Sigmoid colon (tissue), 7 donors: Measurements from ENCODE around the gene CA9. TPM values are rescaled to one million over a fixed set of nuclear protein-coding genes. Genes with fewer than 3 reads are reported as not detected.

Experiments used
- DNase-seq: peaks from one replicate; pipeline ENCODE4 v3.0.0-alpha.2; 2019
- H3K27ac ChIP-seq, 4 donors: fragments of 200-600 bp; sonication (generic); one replicate each; pipeline ENCODE4 v1.5.1; 2016 to 2019; ENCODE audit warnings: mild to moderate bottlenecking in 1 of 4
- H3K27me3 ChIP-seq, 3 donors: fragments of 200-600 bp; sonication (generic); one replicate each; pipeline ENCODE4 v1.5.1; 2019; ENCODE audit warnings: mild to moderate bottlenecking in 1 of 3
- H3K36me3 ChIP-seq, 4 donors: fragments of 200-600 bp; sonication (generic); one replicate each; pipeline ENCODE4 v1.5.1; 2016 to 2019
- H3K4me1 ChIP-seq, 4 donors: fragments of 200-600 bp; sonication (generic); one replicate each; pipeline ENCODE4 v1.5.1; 2017 to 2019
- H3K4me3 ChIP-seq, 4 donors: fragments of 200-600 bp; sonication (generic); one replicate each; pipeline ENCODE4 v1.5.1; 2017 to 2019; ENCODE audit warnings: mild to moderate bottlenecking in 2 of 4, moderate library complexity in 1 of 4
- H3K9me3 ChIP-seq, 4 donors: fragments of 200-600 bp in 3 of 4; sonication (generic) in 3 of 4; one replicate each; pipeline versions ENCODE4 v1.5.1 to v1.6.1; 2013 to 2019
- EP300 ChIP-seq, 4 donors: sonication (generic); formaldehyde crosslinking; IDR thresholded peaks; one replicate each; pipeline ENCODE4 v1.6.1; 2017; ENCODE audit warnings: antibody characterized with exemption in 4 of 4
- POLR2A ChIP-seq, 2 donors: fragments of 450-650 bp; IDR thresholded peaks; one replicate each; pipeline ENCODE4 v1.6.1; 2016; ENCODE audit warnings: antibody characterized with exemption in 2 of 2, mild to moderate bottlenecking in 2 of 2, moderate library complexity in 2 of 2
- POLR2AphosphoS5 ChIP-seq, 4 donors: sonication (generic); formaldehyde crosslinking; IDR thresholded peaks; one replicate each; pipeline ENCODE4 v1.6.1; 2017; ENCODE audit warnings: antibody characterized with exemption in 4 of 4
- WGBS, 2 donors: extraction: QIAGEN DNeasy Blood & Tissue Kit; methylation state at CpG; one replicate each; pipeline ENCODE4 v1.1.7; 2013; 5-methylcytosine and 5-hydroxymethylcytosine counted together
- intact Hi-C: fragments of 100-400 bp; cut with DNase I; formaldehyde crosslinking; loops from one replicate; pipeline ENCODE4 v1.15.1; 2023
- polyA plus RNA-seq, 3 donors: library from polyadenylated mRNA; stranded (reverse); fragments of 200-250 nt; gene quantifications; one replicate each; pipeline ENCODE4 v1.2.3, GENCODE V29; 2013
- total RNA-seq, 4 donors: library from RNA; depleted of rRNA; stranded (reverse); fragments of >200 nt; gene quantifications; one replicate each; pipeline ENCODE4 v1.1.0, GENCODE V29; 2016
- TF ChIP-seq, protein P1 (sequence below), 4 experiments: fragments of 450-650 bp in 3 of 4; fragments of 200-600 bp in 1 of 4; IDR thresholded peaks; one replicate each; pipeline ENCODE4 v1.5.1; 2016 to 2019; ENCODE audit warnings: antibody characterized with exemption in 4 of 4, mild to moderate bottlenecking in 3 of 4, moderate library complexity in 2 of 4
- donor health status: healthy with polysubstance abuse.
- donor health status: Bipolar disorder and iron deficiency.
- donor health status: healthy.

The CA9 gene
- total and polyA plus RNA-seq, 7 donors = 0.33 to 1.7 (median 0.71) TPM; not detected in 4

- Histone ChIP-seq H3K27ac (peak overlapping the region in 3 of 4 donors; percentile 50 to 69 (median 57)), H3K9me3 (no peaks in the 10 kb centered on the region), H3K27me3 (no peaks in the 10 kb centered on the region), H3K4me1 (peaks cover 0 to 6% (median 0%) of the 10 kb centered on the region in 4 donors), H3K4me3 (no peak overlapping the region), H3K36me3 (peaks cover 90 to 100% (median 98%) of the 10 kb centered on the region in 4 donors)
- peak; percentile 44 for DNase-seq
- intact Hi-C loops = no loop called here
- WGBS, 2 donors = 93 to 95% methylated on average over 14 of the region's 14 CpGs
- TF ChIP-seq POLR2A (IDR thresholded peaks at IDR 0.05) (no peak), EP300 (IDR thresholded peaks at IDR 0.05) (no peak), POLR2AphosphoS5 (IDR thresholded peaks at IDR 0.05) (no peak)
- TF ChIP-seq, protein P1, sequence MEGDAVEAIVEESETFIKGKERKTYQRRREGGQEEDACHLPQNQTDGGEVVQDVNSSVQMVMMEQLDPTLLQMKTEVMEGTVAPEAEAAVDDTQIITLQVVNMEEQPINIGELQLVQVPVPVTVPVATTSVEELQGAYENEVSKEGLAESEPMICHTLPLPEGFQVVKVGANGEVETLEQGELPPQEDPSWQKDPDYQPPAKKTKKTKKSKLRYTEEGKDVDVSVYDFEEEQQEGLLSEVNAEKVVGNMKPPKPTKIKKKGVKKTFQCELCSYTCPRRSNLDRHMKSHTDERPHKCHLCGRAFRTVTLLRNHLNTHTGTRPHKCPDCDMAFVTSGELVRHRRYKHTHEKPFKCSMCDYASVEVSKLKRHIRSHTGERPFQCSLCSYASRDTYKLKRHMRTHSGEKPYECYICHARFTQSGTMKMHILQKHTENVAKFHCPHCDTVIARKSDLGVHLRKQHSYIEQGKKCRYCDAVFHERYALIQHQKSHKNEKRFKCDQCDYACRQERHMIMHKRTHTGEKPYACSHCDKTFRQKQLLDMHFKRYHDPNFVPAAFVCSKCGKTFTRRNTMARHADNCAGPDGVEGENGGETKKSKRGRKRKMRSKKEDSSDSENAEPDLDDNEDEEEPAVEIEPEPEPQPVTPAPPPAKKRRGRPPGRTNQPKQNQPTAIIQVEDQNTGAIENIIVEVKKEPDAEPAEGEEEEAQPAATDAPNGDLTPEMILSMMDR (IDR thresholded peaks at IDR 0.05) = no peak
These were observed 43.6 kb downstream of the CA9 start for GRCh38 chr9:35717132-35717870.

DNA sequence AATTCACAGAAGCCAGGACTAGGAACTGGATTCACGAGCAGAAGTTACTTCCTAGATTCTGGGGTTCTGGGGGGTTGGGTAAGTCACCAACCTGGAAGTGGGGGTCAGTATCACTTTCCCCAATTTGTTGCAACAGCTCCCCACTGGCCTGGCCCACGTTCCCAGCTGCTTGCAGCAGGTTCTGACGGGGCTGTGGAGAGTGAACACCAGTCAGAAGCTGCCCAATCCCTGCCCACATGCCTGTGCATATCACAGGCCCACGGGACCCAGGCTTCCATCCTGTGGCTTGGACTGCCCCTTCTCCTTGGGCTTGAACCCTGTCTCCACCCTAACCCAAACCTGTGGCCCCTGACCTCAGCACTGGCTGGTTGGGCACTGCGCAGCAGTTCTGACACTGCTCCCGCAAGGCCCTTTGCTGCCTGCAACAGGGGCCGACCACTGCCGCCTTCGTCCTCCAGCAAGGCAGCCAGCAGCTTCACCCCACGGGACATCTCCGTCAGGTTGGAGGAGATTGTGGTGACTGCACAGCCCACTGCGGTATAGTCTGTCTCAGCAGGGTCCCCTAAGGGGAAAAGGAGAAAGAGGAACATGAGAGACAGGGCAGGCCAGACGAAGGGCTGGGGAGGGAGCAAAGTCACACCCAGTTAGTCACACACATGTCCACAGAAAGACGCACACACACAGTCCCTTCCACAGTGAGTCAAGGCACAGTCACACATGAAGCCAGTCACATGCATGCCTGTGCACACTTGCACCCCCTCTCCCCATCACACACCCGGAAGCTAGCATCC, 45.2 kb downstream of the CA9 start:
- TF ChIP-seq, protein P1 (IDR thresholded peaks at IDR 0.05) = no peak
- TF ChIP-seq POLR2AphosphoS5 (IDR thresholded peaks at IDR 0.05) (no peak), EP300 (IDR thresholded peaks at IDR 0.05) (no peak), POLR2A (IDR thresholded peaks at IDR 0.05) (no peak)
- Histone ChIP-seq H3K9me3 (no peaks in the 10 kb centered on the region), H3K4me3 (no peak overlapping the region), H3K36me3 (peaks cover 94 to 100% (median 98%) of the 10 kb centered on the region in 4 donors), H3K4me1 (peaks cover 0 to 6% (median 0%) of the 10 kb centered on the region in 4 donors), H3K27ac (peak overlapping the region in 3 of 4 donors; percentile 1 to 41 (median 5)), H3K27me3 (no peaks in the 10 kb centered on the region)
- 79 to 91% methylated on average over 15 of the region's 15 CpGs for WGBS, 2 donors
- intact Hi-C loops = no loop called here
- DNase-seq = peak; percentile 60

GRCh38 chr9:35719546-35719945, 45.8 kb downstream of the CA9 start:
- peaks cover 0 to under 1% (median 0%) of the 10 kb centered on the region in 4 donors for H3K4me1 ChIP-seq
- DNase-seq = peak; percentile 59
- peaks cover 94 to 100% (median 98%) of the 10 kb centered on the region in 4 donors for H3K36me3 ChIP-seq
- no peak for TF ChIP-seq POLR2A (IDR thresholded peaks at IDR 0.05)
- TF ChIP-seq EP300 (IDR thresholded peaks at IDR 0.05) = no peak
- no peak for TF ChIP-seq POLR2AphosphoS5 (IDR thresholded peaks at IDR 0.05)
- TF ChIP-seq, protein P1 (IDR thresholded peaks at IDR 0.05) = no peak
- H3K27me3 ChIP-seq = no peaks in the 10 kb centered on the region
- H3K4me3 ChIP-seq = no peak overlapping the region
- intact Hi-C loops = no loop called here
- peak overlapping the region in 3 of 4 donors; percentile 1 to 41 (median 21) for H3K27ac ChIP-seq
- 95 to 96% methylated on average over 4 of the region's 4 CpGs for WGBS, 2 donors
- no peaks in the 10 kb centered on the region for H3K9me3 ChIP-seq

DNA sequence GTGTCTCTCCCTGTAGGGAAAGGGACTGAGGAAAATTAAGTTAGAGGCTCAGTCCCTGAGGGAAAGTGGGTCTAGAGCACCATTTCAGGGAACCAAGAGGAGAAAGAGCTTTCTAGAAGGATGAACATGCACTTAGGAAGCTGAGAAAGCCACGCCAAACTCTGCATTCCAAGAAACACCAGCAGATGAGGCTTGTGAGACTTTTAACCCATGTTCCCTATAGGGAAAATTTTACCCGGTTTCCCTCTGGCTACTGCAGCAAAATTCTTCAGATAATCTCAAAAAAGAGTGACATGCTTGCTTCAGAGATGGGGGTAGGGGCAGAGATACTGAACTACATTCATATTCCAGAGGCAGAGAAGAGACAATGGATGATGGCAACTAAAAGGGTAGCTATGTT, 49.7 kb downstream of the CA9 start:
- no peak for DNase-seq
- intact Hi-C loops = no loop called here
- WGBS, 2 donors = 97 to 98% methylated on average over 2 of the region's 2 CpGs
- TF ChIP-seq, protein P1 (IDR thresholded peaks at IDR 0.05) = no peak
- no peak for TF ChIP-seq POLR2A (IDR thresholded peaks at IDR 0.05)
- no peak for TF ChIP-seq EP300 (IDR thresholded peaks at IDR 0.05)
- TF ChIP-seq POLR2AphosphoS5 (IDR thresholded peaks at IDR 0.05) = no peak
- peaks cover 0 to 34% (median 33%) of the 10 kb centered on the region in 4 donors for H3K4me1 ChIP-seq
- H3K4me3 ChIP-seq = no peak overlapping the region
- no peaks in the 10 kb centered on the region for H3K27me3 ChIP-seq
- no peaks in the 10 kb centered on the region for H3K9me3 ChIP-seq
- H3K27ac ChIP-seq = peak overlapping the region; percentile 35 to 98 (median 45)
- H3K36me3 ChIP-seq = peaks cover 65 to 73% (median 72%) of the 10 kb centered on the region in 4 donors
